ENCODE results near the gene RAPGEF6. TPM values are rescaled to one million over a fixed set of nuclear protein-coding genes. Genes with fewer than 3 reads are reported as not detected.
A peak's percentile ranks its signal among the peaks of the same experiment; 100 is the strongest.

RAPGEF6 gene
- total RNA-seq, 1 experiment from 2014 or later, result 9.7 TPM

- Histone ChIP-seq H3K36me3 (ENCODE audit: low read depth, low read length) (peaks cover 2% of the 10 kb centered on the region; the same call in 1 of the 2 replicates), H3K27ac (ENCODE audit: low read length) (no peak overlapping the region), H3K9me3 (ENCODE audit: low read length) (no peaks in the 10 kb centered on the region), H3K4me3 (ENCODE audit: low read length) (no peak overlapping the region), H3K4me2 (ENCODE audit: low read length) (no peak overlapping the region), H3K4me1 (ENCODE audit: insufficient read depth, low read length) (no peaks in the 10 kb centered on the region), H3K9me2 (replicated peaks; ENCODE audit: low read length) (no peaks in the 10 kb centered on the region), H3F3A (ENCODE audit: low read length, unreplicated experiment) (no peaks in the 10 kb centered on the region), H4K20me1 (ENCODE audit: low read length) (no peaks in the 10 kb centered on the region), H2AFZ (ENCODE audit: low read length) (no peak overlapping the region), H3K27me3 (ENCODE audit: low read length) (no peaks in the 10 kb centered on the region), H3K9ac (ENCODE audit: low read length) (no peak overlapping the region), H3K79me2 (ENCODE audit: low read length) (no peaks in the 10 kb centered on the region)
- ChIA-PET CTCF (no interaction called here), POLR2A (ENCODE audit: unreplicated experiment) (no interaction called here)
- DNase-seq, result no peak
- BruUV-seq (replicated peaks), result no TSS peak
- TF ChIP-seq EZH2 (IDR thresholded peaks at IDR 0.05; ENCODE audit: low read length, unreplicated experiment) (no peak), EZH2phosphoT487 (IDR thresholded peaks at IDR 0.05; ENCODE audit: borderline replicate concordance, low read length) (no peak), CTCF (conservative IDR thresholded peaks at IDR 0.05; ENCODE audit: low read depth, low read length) (no peak)
- intact Hi-C loops (cut with micrococcal nuclease), result no loop called here
- ATAC-seq, result no peak; the same call in 1 of the 2 replicates
Measured at GRCh38 chr5:131473731-131474130, 161.3 kb downstream of the RAPGEF6 start.

GRCh38 chr5:131466171-131466766 is 168.8 kb downstream of the RAPGEF6 start:
- H3K9me3 ChIP-seq (ENCODE audit: low read length), result no peaks in the 10 kb centered on the region
- H3K36me3 ChIP-seq (ENCODE audit: low read depth, low read length), result peaks cover 5% of the 10 kb centered on the region; the same call in 1 of the 2 replicates
- H3F3A ChIP-seq (ENCODE audit: low read length, unreplicated experiment), result no peaks in the 10 kb centered on the region
- H3K9ac ChIP-seq (ENCODE audit: low read length), result no peak overlapping the region
- DNase-seq (peak; percentile 49), ATAC-seq (no peak; the same call in 1 of the 2 replicates)
- CTCF ChIA-PET, result no interaction called here
- intact Hi-C loops (cut with micrococcal nuclease), result no loop called here
- no TSS peak for BruUV-seq (replicated peaks)
- no peak overlapping the region for H3K27ac ChIP-seq (ENCODE audit: low read length)
- no peak overlapping the region for H3K4me2 ChIP-seq (ENCODE audit: low read length)
- H3K9me2 ChIP-seq (replicated peaks; ENCODE audit: low read length), result no peaks in the 10 kb centered on the region
- no peaks in the 10 kb centered on the region for H4K20me1 ChIP-seq (ENCODE audit: low read length)
- H2AFZ ChIP-seq (ENCODE audit: low read length), result no peak overlapping the region
- H3K4me1 ChIP-seq (ENCODE audit: insufficient read depth, low read length), result no peaks in the 10 kb centered on the region
- no peak overlapping the region for H3K4me3 ChIP-seq (ENCODE audit: low read length)
- POLR2A ChIA-PET (ENCODE audit: unreplicated experiment), result no interaction called here
- H3K27me3 ChIP-seq (ENCODE audit: low read length), result no peaks in the 10 kb centered on the region
- no peaks in the 10 kb centered on the region for H3K79me2 ChIP-seq (ENCODE audit: low read length)
- TF ChIP-seq EZH2phosphoT487 (IDR thresholded peaks at IDR 0.05; ENCODE audit: borderline replicate concordance, low read length) (no peak), EZH2 (IDR thresholded peaks at IDR 0.05; ENCODE audit: low read length, unreplicated experiment) (no peak), CTCF (conservative IDR thresholded peaks at IDR 0.05; ENCODE audit: low read depth, low read length) (no peak)

- no peaks in the 10 kb centered on the region for H3K9me3 ChIP-seq (ENCODE audit: low read length)
- H3K4me1 ChIP-seq (ENCODE audit: insufficient read depth, low read length), result no peaks in the 10 kb centered on the region
- no peaks in the 10 kb centered on the region for H4K20me1 ChIP-seq (ENCODE audit: low read length)
- no peak for ATAC-seq
- no peak overlapping the region for H3K4me2 ChIP-seq (ENCODE audit: low read length)
- intact Hi-C loops (cut with micrococcal nuclease), result no loop called here
- peaks cover 1% of the 10 kb centered on the region; the same call in 1 of the 2 replicates for H3K36me3 ChIP-seq (ENCODE audit: low read depth, low read length)
- H3K27me3 ChIP-seq (ENCODE audit: low read length), result no peaks in the 10 kb centered on the region
- H3K79me2 ChIP-seq (ENCODE audit: low read length), result no peaks in the 10 kb centered on the region
- no peaks in the 10 kb centered on the region for H3K9me2 ChIP-seq (replicated peaks; ENCODE audit: low read length)
- ChIA-PET POLR2A (ENCODE audit: unreplicated experiment) (no interaction called here), CTCF (no interaction called here)
- no TSS peak for BruUV-seq (replicated peaks)
- no peak overlapping the region for H3K27ac ChIP-seq (ENCODE audit: low read length)
- TF ChIP-seq CTCF (conservative IDR thresholded peaks at IDR 0.05; ENCODE audit: low read depth, low read length), result no peak
- TF ChIP-seq EZH2 (IDR thresholded peaks at IDR 0.05; ENCODE audit: low read length, unreplicated experiment), result no peak
- TF ChIP-seq EZH2phosphoT487 (IDR thresholded peaks at IDR 0.05; ENCODE audit: borderline replicate concordance, low read length), result no peak
- no peak overlapping the region for H3K9ac ChIP-seq (ENCODE audit: low read length)
- no peak overlapping the region for H3K4me3 ChIP-seq (ENCODE audit: low read length)
- no peaks in the 10 kb centered on the region for H3F3A ChIP-seq (ENCODE audit: low read length, unreplicated experiment)
- H2AFZ ChIP-seq (ENCODE audit: low read length), result no peak overlapping the region
- DNase-seq, result no peak
Measured at GRCh38 chr5:131463656-131464055, 171.4 kb downstream of the RAPGEF6 start.
